EL (cell line): ENCODE measurements around the gene HRC.
"Not testable (repeated sequence)": the region's sequence is repeated elsewhere in the genome, so short reads cannot be mapped to it uniquely, and the experiment has no call there.

Experiments used
- DNase-seq: peaks from one replicate; pipeline ENCODE4 v3.0.0-alpha.2; 2016

Gene HRC

DNA sequence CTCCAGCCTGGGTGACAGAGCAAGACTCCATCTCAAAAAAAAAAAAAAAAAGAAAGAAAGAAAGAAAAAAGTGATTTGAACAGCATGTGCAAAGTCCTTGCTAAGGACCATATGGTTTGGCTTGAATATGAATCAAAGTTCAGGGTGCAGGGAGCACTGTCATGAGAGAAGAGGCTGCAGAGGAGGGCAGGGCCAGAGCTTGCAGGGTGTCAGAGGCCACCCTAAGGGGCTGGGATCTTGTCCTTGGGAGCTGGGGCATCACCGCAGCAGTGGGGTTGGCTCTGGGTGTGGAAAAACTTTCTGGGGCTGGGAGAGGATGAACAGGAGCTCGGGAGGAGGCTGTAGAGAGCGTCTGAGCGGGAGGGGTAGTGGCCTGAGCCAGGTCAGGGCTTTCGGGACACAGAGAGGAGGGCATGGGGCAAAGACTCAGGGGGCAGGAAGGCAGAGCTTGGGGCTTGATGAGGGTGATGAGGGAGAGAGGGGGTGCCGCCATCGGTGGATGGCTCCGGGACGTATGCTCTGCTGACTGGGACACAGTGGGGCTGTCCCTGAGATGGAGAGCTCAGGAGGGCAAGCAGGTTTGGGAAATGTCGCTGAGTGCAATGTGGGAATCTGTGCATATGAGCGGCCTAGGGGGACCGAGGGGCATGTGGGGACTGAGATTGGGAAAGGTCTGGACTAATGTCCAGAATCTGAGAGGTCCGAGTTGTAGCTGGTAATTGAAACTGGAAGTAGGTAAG is 5.4 kb upstream of the HRC start:
- DNase-seq: no peak

GRCh38 chr19:49157445-49158224 is 2.4 kb upstream of the HRC start, which contains the start of gene TRPM4:
Gene TRPM4 (plus strand): TSS chr19:49157792. CDS start chr19:49157867, 75 bp downstream.
- DNase-seq: peak; percentile 83

- no peak for DNase-seq
Observed at GRCh38 chr19:49155820-49156346, 687 bp upstream of the HRC start.

DNA sequence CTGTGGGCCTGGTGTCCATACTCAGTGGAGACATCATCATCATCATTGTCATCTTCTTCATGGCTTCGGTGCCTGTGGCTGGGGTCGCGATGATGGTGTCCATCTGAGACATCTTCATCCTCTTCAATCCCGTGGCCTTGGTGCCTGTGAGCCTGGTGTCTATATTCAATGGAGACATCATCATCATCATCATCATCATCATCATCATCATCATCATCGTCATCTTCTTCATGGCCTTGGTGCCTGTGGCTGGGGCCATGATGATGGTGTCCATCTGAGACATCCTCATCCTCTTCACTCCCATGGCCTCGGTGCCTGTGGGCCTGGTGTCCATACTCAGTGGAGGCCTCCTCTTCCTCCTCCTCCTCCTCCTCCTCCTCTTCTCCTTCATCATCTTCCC is 917 bp downstream of the HRC start:
- no peak for DNase-seq

GRCh38 chr19:49153167-49153809 is 1.9 kb downstream of the HRC start:
- DNase-seq: no peak

DNA sequence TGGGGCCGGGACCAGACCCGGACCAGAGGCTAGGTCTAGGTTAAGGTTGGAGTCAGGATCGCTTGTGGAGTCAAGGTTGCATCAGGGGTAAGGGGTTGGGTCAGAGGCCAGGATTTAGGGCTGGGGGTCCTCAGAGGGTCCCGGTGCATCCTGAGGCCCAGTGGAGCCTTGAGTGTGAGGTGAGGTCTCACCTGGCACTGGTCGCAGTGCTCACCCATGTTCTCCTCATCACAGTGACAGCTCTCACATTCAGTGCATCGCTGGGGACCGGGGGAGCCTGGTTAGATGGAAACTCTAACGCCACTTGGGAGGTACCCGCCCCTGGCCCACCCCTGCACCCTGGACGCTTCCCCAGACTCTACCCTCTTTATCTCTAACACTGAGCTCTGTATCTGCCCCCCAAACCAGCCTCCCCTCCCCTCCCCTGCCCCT is 3.1 kb downstream of the HRC start:
- DNase-seq: no peak

DNA sequence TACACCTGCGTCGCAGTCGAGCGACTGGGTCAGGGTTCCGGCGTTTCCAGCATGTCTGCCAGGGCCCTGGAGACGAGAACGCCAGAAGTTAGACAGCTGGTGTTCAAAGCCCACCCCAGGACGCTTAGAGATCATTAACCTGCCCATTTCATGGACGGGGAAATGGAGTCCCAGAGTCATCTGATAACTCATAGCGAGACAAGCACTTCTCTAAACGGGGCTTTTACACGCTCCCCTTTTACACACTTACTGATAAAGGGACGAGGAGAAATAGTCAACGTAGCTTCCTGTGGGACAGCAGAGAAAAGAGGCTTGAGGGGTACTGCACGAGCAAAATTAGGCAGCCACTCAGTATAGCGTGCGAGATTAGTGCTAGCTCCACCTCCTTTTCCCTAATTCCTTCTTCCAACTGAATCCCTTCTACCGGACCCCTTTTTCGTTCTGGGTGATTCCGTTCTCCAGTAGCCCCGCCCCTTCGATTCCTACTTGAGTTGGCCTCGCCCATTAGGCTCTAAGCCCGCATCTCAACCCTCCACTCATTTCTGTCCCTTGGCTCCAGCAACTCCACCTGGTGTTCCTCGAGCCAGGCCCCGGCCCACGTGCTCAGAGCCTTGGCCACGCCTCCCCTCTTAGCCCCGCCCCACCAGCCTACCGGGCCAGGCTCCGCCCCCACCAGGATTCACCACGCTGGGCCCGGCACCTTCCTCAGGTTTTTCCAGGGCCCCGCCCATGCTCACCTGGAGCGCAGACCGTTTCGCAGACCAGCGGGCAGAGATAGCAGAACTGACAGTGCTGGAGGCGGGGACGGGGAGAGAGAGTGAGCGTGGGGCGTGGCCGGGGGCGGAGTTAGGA is 3.7 kb downstream of the HRC start:
- peak; percentile 38 for DNase-seq

DNA sequence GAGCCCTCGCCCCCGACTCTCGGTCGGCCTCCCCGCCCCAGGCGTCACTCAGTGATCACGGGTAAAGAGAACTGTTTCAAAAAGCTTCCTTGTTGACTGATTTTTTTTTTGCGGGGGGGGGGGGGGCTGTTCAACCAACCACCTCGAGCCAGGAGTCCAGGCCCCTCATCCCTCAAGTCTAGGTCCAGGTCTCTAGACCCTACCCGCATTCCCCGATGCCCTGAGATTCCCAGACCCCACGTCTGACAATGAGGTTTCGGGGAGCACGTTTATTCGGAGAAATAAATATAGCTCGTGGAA is 4.3 kb downstream of the HRC start:
- no peak for DNase-seq

DNA sequence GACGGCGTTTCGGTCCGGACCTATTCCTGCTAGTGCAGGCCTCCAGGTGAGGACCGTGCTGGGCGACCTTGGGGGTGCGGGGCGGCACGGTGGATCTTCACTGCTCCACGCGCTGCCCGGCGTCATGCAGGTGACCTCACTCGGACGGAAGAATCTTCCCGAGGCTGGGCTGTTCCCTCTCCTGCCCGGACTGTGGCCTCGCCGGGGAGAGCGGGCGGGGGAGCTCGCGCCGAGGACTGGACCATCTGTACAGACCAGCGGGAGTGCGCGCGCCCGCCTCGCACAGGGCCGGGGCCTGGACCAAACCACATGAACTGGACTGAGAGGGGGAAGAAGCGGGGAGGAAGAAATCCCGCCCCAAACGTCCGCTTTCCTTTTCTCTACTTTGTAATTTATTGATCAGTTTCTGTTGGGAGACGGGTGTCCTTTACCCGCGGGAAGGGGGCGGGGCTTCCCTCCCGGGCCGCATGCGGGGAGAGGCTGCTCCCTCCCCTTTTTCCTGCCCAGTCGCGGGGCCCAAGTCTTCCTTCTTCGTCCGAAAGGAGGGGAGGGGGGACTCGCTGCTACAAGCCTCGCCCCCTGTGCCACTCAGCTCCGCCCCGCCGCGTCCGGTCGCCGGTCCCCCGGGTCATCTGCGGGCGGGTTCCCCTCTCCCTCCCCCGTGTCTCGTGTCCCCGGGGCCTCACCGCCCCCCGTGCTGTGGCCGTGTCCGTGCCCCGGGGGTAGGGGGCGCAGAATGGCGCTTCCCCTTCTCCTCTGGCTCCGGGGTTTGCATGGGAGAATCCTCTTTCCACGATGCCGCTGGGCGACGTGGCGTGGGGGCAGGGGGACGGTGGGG is 4.9 kb downstream of the HRC start:
- peak; percentile 84 for DNase-seq

- peak; percentile 82 for DNase-seq
Observed at GRCh38 chr19:49149652-49150105, 5.5 kb downstream of the HRC start.

GRCh38 chr19:49148784-49149651 is 6.2 kb downstream of the HRC start:
- DNase-seq: peak; percentile 96

- no peak for DNase-seq
Observed at GRCh38 chr19:49148044-49148682, 7.0 kb downstream of the HRC start.

- DNase-seq: not testable (repeated sequence)
Observed at GRCh38 chr19:49146408-49146770, 8.8 kb downstream of the HRC start.

DNA sequence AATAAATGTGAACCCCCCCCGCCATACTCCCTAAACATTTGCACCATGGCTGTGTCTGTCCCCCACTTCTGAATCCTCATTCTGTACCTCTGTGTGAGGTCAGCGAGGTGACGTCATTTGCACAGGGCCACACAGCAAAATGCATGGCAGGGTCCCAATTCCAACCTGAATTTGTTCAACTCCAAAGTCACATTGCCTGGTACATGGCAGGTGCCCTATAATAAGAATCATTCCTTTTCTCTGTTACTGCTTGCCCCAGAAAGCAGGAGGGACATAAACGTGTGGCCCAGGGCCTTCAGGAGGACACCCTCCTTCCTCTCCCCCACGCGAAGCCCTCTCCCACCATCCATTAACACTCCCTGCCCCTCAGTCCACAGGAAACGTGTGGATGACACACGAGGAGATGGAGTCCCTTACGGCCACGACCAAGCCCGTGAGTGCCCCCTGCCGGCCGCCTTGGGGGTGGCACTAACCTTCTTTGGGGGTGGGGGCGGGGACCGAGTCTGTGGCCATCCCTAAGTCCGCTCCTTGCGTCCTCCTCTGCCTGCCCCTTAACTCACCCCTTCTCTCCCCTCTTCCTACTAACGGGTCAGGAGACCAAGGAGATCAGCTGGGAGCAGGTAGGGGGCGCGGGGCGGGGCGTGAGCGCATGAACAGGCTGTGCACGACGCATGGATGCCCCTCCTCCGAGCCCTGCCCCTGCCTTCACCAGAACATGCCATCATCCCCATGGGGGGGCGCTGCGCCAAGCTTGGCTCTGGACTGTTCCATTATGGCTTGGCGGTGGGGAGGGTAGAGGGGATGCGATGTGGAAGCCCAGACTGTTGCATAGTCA is 9.4 kb downstream of the HRC start:
- peak; percentile 78 for DNase-seq

DNA sequence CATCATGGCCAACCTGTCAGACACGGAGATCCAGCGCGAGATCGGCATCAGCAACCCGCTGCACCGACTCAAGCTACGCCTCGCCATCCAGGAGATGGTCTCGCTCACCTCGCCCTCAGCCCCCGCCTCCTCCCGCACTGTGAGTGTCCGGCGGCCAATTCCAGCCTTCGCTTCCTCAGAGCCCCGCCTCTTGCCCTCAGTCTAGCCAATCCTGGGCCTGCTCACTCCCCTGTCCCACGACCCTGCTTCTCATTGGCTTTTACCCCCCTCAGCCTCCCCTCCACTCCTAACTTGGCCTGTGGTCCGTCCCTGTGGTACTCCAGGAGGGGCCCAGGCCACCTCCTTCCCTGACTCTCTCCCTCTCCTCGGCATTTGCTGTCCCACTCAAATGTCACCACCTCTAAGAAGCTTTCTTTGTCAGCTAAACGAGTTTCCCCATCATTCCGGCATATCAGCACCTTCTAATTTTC is 12.3 kb downstream of the HRC start:
- DNase-seq: peak; percentile 95

DNA sequence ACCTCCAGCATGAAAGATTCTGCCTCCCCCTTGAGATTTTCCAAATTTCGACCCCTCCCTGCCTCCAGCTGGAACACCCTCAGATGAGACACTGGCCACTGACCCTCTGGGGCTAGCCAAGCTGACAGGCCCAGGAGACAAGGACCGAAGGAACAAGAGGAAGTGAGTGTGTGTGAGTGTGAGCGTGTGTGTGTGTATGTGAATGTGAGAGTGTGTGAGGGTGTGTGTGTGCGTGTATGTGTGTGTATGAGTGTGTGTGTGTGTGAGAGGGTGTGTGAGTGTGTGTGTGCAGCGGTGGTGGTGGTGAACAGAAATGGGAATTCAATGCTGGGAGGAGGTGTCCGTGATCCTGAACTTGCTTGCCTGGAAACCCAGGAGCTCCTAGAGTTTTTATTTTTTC is 13.8 kb downstream of the HRC start:
- DNase-seq: no peak

- no peak for DNase-seq
Observed at GRCh38 chr19:49140951-49141350, 14.2 kb downstream of the HRC start.

- DNase-seq: no peak
Observed at GRCh38 chr19:49136771-49137171, 18.4 kb downstream of the HRC start.

DNA sequence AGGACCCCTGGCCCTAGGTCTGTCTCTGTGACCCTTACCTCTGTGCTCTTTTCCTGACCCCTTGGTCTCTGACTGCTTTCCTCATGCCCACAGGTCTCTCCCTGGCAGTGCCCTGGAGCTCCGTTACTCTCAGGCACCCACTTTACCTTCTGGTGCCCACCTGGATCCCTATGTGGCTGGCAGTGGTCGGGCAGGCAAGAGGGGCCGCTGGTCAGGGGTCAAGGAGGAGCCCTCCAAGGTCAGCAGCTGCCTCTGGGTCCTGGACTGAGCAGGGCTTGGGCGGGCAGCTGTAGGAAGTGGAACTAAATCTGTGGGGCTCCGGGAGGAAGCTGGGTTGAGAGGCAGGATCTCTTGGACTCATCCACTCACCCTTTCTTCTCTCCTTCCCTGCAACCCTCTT is 19.5 kb downstream of the HRC start:
- no peak for DNase-seq
